GM13977 (cell line): Measurements from ENCODE around the gene ANXA8.

ENCODE experiments used
- DNase-seq: peaks from one replicate; pipeline ENCODE4 v3.0.0; 2012; ENCODE audit warnings: low spot score
- in situ Hi-C: fragments of 300-500 bp; cut with MboI; formaldehyde crosslinking; loops from one replicate; pipeline ENCODE4 v1.12.0; 2022; ENCODE audit warnings: low sequenced_read_pairs, low pct_unique_long_range_greater_than_20kb, mixed read lengths, inconsistent platforms; ENCODE audit not compliant: unreplicated experiment
- TF ChIP-seq, protein P1 (sequence below): IDR thresholded peaks from 2 replicates; pipeline ENCODE4 v1.5.1; 2012; ENCODE audit warnings: mild to moderate bottlenecking, control low read depth; ENCODE audit not compliant: insufficient read depth; ENCODE audit errors: extremely low read depth, missing control alignments

The ANXA8 gene

DNA sequence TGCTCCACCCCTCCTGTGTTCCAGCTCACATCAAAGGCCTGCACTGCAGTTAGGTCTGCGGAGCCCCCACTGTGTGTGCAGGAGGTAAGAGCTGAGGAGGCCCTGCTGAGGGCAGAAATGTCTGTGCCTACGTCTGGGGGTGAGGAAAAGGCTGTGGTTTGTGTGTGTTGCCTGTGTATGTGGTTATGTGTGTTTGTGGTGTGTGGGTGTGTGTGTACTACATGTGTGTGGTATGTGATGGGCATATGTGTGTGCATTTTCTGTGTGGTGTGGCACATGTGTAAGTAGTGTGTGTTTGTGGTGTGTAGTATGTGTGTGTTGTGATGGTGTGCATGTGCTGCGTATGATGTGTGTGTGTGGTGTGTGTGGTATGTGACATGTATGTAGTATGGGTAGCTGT lies 36.2 kb downstream of the ANXA8 start:
- in situ Hi-C loops: no loop called here
- no peak for DNase-seq
- TF ChIP-seq, protein P1, sequence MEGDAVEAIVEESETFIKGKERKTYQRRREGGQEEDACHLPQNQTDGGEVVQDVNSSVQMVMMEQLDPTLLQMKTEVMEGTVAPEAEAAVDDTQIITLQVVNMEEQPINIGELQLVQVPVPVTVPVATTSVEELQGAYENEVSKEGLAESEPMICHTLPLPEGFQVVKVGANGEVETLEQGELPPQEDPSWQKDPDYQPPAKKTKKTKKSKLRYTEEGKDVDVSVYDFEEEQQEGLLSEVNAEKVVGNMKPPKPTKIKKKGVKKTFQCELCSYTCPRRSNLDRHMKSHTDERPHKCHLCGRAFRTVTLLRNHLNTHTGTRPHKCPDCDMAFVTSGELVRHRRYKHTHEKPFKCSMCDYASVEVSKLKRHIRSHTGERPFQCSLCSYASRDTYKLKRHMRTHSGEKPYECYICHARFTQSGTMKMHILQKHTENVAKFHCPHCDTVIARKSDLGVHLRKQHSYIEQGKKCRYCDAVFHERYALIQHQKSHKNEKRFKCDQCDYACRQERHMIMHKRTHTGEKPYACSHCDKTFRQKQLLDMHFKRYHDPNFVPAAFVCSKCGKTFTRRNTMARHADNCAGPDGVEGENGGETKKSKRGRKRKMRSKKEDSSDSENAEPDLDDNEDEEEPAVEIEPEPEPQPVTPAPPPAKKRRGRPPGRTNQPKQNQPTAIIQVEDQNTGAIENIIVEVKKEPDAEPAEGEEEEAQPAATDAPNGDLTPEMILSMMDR: no peak

GRCh38 chr10:47447209-47447608 lies 36.7 kb downstream of the ANXA8 start:
- in situ Hi-C loops: no loop called here
- DNase-seq: no peak
- TF ChIP-seq, protein P1: no peak

DNA sequence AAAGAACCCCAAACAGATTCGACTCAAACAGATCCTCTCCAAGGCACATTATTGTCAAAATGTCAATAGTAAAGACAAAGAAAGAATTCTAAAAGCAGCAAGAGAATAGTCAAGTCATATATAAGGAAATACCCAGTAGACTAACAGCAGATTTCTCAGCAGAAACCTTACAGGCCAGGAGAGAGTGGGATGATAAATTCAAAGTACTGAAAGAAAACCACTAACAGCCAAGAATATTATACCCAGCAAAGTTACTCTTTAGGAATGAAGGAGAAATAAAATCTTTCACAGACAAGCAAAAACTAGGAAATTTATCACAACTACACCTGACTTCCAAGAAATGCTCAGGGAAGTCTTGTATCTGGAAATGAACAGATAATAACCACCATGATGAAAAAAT lies 38.2 kb downstream of the ANXA8 start:
- in situ Hi-C loops: no loop called here
- TF ChIP-seq, protein P1: no peak
- no peak for DNase-seq

DNA sequence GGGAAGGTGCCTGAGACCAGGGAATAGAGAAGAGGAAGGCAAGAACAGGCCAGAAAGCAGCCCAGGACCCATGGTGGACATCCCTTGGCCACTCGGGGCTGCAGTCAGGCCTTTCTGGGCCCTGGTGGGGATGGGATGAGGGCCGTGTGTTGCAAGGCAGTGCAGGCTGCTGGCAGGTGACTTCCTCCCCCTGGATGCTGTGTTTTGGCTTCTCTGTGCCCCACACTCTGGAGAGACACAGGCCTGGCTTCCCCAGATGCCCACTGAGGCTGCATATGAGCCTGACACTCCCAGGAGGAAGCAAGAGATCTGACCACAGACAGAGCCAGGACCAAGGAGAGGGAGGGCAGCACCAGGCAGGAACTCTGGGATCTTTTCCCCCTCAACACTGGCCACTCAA lies 39.9 kb downstream of the ANXA8 start:
- TF ChIP-seq, protein P1: no peak
- in situ Hi-C loops: no loop called here
- no peak for DNase-seq

DNA sequence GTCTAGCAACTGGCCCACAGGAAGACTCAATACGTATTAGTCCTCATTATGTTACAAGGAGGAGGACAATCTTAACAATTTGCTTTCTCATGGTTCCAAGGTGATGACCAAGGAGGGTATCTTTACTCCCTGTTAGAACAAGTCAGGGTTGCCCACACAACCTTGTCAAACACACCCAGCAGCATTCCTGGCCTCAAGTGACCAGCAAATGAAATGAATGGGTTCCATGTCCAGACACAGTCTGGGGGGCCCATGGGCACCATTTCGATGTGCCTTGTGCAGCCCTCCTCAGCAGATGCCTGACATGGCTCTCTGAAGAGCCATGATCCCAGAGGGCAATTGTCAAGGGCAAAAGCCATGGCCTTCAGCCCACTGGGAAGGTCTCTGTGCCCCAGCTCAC lies 40.8 kb downstream of the ANXA8 start:
- TF ChIP-seq, protein P1: no peak
- DNase-seq: no peak
- in situ Hi-C loops: no loop called here

- in situ Hi-C loops: no loop called here
- DNase-seq: no peak
- TF ChIP-seq, protein P1: no peak
Observed at GRCh38 chr10:47442351-47442750, 41.6 kb downstream of the ANXA8 start.

DNA sequence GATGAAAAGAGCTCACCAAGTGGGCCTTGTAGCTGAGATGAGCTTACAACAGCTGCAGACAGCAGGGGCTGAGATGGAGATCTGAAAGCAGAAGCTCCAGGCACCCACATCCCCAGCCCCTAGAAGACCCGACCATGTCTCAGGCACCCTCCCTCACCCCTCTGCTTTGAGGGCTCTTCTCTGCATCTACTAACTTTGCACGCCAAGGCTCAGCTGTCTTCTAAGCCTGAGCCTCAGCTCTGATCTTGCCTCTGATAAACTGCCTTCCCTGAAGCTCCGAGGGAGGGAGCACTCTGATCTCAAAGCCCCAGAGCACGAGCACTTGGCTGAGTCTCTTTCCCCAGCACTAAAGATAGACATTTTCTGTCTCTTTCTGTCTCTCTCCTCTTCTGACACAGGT lies 42.0 kb downstream of the ANXA8 start:
- TF ChIP-seq, protein P1: no peak
- DNase-seq: no peak
- in situ Hi-C loops: no loop called here
